HG02943 (cell line): Measurements from ENCODE around the gene RGS19.

Experiments
- ATAC-seq: cut with Tn5 transposase; IDR thresholded peaks from one replicate; pipeline ENCODE4 v1.9.1; 2021; ENCODE audit warnings: mild to moderate bottlenecking, low read depth, moderate library complexity; ENCODE audit not compliant: unreplicated experiment

The RGS19 gene

DNA sequence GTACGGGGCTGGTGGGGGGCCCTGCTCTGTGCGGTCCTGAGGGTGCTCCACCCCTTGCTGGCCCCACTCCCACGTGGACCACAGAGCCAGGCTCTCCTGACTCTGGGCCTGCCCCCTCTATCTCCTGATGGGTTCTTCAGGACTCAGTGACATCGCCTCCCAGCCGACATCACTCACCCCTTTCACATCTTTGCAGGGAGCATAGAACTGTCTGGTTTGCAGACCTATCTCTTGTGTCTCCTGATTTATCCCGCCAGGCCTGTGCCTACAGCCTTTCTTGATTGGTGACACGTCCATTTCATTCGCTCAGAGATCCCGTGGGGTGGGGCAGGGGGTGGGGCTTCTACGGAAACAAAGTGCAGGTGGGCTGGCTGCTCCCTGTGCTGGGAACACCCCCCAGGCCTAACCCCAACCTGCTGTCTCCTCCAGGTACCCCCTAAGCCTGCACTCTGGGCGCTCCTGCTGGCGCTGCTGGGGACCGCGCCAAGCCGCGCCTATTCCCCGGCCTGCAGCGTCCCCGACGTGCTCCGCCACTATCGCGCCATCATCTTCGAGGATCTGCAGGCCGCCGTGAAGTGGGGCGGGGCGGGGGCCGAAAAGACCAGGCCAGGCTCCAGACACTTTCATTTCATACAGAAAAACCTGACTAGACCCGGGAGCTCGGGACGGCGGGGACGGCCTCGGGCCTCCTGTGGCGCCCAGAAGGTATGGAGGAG, 41.7 kb downstream of the RGS19 start:
- ATAC-seq = no peak

DNA sequence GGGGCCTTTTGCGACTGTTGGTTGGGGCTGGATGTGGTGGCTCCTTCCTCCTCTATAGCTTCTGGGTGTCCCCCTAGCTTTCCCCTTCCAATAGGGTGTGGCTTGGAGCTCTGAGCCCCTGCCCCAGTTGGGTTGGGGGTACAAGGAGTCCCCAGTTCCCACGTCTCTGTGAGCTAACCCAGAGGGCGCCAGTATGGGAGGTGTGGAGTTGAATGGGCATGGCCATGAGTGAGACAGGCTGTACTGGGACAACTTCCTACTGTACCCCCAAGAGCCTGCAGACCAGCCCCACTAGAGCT, 42.2 kb downstream of the RGS19 start:
- no peak for ATAC-seq

DNA sequence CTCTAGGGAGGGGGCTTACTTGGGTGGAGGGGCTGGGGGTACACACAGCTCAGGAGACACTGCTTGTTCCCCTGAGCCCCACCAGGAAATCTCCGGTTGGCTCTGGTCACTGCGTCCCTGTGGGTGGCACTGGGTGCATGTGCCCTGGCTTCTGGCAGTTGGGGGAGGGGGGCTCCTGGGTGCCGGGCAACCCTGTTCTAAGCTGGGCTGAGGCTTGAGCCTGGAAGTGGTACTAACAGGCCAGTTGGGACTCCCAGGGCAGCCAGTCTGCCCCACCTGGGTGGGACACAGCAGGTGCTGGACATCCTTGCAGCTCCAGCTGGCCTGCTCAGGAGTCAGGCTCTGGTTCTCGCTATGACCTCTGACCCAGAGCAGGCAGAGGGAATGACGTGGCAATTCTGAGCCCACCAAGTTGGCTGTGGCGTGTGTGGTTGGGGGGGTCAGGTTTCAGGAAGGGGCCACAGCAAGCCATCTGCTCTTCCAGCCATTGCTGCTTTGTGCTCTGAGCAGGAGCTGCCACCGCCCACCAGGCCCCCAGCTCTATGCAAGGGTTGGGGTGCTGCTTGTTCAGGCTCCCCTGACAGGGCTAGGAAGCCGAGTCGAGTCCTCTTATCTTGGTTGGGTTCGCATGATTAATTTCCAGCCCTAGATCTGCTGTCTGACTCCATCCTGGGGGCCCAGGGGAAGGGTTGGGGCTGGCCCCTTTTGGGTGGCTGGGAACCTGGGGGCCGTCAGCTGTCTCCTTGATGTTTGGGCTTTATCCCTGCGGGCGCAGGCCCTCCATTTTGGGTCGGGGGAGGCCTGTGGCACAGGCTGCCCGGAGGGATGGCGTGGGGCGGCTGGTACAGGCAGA, 42.7 kb downstream of the RGS19 start:
- no peak for ATAC-seq

DNA sequence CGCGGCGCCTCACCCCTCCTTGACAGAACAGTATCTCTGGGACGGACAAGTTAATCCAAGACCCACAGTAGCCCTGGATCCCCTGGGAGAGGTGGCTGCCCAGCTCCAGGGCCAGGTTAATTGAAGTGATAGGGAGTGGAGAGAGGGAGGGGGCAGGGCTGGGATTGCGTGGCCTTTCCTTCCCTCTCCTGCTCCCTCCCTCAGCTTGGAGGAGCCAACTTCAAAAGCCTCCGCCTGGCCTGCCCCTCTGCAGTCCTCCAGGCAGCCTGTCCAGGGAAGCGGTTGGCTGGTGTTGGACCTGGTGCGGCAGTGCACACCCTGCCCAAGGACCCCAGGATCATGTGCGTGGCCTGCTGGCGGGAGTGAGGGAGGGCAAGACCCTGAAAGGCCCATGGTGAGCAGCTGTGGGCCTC, 43.4 kb downstream of the RGS19 start, which contains the start of gene C20orf204:
Gene C20orf204 (plus strand): TSS at position 250 of the 413 bp plus-strand sequence. CDS start 142 bp downstream, at position 392.
- no peak for ATAC-seq

DNA sequence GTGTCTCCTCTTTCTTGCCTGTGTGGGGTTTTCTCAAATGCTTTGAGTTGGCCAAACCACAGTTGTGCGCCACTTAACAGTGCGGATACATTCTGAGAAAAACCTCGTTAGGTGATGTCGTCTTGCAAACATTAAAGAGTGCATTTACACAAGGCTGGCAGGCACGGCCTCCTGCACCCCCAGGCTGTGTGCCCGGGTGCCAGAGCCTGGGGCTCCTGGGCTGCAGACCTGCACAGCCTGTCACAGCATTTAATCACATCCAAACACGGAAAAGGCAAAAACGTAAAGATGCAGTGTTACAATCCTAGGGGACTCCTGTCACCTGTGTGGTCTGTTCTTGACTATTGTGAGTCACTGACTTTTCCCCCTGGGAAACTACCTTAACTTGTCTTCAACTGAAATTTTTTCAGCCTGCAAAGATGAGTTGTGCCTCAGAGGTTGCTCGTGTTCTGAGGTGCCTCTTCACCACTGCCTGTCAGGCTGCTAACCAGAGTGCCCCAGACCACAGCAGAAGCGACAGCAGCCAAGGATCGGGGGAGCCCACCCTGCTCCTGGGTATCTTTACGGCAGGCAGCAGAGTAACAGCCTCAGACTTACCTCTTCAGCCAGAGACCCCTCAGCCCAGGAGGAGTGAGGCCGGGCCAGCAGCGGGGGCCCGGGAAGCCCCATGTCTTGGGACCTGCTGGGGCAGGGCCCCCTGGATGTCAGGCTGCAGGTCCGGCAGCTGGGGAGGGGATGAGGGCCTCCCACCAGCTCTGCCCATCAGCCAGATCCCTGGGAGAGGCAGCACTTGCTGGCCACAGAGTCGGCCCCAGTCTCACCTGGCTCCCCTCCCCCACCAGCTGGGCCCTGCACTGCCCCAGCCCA, 44.0 kb downstream of the RGS19 start:
- no peak for ATAC-seq

DNA sequence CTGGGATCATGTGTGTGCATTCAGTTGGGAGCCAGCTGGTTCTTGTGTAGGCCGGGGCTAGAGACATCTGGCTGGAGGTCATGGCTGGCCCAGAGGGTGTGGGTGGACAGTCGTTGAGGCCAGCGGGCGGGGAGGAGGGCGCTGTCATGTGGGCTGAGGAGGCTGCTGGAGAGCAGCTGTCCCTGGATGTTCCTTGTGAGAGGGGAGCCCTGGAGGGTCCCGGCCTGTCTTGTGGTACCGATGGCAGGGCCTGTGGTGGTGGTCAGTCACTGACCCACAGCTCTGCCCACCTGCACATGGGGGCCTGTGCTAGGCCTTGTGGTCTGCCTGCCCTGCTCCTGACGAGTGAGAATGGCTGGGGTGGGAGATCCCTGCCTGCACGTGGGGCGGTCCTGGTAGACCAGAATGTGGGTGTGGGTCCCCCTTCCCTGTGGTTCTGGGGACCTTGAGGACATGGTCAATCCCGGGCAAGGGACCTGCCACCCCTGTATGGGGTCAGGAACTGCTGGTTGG, 45.3 kb downstream of the RGS19 start:
- no peak for ATAC-seq

DNA sequence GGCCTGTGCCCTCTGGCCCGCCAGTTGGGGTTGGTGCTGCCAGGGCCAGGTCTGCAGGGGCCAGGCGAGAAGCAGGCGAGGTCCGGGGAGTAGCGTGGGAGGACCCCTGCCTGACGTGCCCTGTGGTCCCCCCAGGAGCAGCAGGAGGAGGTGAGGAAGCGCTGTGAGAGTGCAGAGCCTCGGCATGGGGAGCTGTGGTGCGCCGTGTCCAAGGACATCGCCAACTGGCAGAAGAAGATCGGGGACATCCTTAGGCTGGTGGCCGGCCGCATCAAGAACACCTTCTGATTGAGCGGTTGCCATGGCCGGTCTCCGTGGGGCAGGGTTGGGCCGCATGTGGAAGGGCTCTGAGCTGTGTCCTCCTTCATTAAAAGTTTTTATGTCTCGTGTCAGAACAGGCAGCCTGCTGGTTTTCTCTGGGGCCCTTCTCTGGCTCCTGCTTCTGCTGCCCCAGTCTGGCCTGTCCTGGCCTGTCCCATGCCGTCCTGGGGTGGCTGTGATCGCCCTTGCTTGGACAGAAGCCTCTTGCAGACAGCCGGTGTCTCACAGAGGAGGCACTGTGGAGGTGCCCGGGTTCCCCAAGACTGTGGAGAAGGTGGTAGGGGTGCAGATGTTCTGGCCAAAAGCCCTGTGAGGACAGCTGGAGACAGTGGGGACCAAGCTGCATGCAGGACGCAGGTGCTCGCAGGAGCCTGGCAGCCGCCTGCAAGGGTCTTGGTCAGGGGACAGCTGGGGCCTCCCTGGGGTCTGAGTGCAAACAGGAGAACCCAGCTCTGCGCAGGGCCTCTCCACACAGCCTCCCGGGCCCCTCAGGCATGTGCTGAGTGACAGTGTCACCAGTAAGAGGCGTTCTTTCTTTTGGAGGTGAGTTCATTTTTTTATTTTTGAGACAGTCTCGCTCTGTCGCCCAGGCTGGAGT, 46.4 kb downstream of the RGS19 start:
- ATAC-seq = no peak

DNA sequence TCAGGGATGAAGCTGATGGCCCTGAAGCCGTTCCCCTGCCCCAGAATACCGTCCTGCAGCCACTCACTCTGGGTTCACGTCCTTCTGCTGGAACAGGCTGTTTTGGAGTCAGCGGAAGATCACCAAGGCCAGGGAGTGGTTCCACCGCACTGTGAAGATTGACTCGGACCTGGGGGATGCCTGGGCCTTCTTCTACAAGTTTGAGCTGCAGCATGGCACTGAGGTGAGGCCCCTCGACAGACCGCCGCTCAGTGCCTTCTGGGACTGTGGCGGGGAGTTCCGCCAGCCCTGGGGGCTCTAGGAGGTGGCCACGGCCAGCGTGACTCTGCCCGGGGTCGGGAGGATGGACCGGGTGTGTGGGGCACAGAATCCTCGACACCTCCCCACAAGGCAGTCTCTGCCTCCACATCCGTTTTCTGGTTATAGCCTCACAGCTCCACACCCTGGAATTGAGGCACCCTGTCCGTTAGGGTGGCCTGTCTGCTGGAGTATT, 47.5 kb downstream of the RGS19 start:
- ATAC-seq = no peak

DNA sequence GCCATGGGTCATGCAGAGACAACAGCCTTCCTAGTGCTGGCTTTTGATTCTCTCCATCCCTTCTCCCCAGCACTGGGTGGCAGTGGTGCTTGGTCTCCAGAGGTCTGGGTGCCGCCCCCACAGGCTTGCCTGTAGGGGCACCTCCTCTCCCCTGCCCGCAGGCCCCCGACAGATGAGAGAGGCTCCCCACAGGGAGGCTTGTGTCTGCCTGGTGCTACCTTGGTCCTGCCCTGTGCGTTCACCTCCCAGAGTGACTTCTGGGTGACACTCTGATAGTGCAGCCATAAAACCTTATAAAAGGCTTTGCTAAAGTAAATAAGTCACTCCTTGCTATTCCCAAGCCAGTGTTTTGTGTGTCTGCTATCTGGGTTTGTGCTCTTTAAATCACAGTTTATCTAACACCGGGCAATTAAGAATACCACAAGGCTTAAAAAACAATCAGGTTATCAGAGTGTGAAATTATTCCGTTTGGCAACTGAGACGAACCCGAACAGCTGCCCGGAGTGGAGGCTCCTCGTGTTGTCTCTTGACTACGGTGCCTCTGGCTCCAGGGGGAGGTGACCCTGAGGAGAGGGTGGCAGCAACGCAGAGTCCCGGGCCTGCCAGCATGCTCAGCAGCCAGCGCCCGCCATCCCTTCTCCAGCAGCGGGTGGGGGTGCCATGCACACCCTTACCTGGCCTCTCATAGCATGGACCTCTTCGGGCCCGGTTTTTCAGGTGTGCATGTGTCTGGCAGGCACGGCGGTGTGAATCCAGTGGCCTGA, 48.8 kb downstream of the RGS19 start:
- no peak for ATAC-seq

DNA sequence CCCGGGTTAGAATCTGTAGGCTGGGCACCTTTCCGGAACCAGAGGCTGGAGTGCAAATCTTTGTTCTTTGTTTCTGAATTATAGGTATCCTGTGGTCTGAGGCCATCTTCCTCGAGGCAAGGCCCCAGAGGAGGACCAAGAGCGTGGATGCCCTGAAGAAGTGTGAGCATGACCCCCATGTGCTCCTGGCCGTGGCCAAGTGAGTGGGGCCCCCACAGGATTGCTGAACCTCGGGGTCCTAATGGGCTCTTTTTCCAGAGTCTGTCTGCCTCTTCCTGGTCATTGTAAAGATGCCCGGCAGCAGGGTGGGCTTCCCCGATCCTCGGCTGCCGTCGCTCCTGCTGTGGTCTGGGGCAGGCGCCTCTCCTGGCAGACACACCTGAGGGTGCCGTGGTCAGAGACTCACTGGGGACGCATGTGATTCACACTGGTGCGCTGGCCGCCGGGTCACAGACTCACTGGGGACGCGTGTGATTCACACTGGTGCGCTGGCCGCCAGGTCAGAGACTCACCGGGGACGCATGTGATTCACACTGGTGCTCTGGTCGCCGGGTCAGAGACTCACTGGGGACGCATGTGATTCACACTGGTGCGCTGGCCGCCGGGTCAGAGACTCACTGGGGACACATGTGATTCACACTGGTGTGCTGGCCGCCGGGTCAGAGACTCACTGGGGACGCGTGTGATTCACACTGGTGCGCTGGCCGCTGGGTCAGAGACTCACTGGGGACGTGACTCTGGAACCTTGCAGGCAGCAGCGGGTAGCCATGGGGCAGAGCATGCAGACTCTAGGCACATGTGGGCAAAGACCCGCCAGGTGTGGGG, 49.8 kb downstream of the RGS19 start:
- no peak for ATAC-seq

DNA sequence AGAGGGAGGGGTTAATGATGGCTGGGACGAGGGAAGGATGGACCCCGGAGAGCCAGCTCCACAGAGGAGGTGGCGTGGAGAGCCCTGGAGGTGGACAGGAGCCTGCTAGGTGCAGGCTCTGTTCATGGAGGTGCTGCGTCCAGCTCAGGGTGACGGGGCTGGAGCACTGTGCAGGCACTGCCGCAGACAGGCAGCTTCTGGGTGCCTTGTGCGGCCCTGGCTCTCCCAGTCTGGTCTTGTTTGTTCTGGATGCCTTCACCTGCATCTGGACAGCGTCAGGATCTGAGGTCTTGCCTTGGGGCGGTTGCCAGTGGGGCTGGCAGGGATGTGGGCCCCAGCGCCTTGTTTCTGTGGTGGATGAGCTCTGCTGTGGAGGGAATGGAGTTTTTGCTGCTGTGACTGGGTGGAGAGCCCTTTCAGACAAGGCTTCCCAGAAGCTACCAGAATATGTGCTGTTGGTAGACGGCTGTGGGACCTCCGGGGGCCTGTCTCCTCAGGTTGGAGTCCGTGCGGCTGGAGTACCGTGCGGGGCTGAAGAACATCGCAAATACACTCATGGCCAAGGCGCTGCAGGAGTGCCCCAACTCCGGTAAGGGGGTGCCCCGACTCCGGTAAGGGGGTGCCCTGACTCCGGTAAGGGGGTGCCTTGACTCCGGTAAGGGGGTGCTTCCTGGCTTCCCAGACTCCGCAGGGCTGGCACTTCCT, 51.2 kb downstream of the RGS19 start:
- ATAC-seq = no peak

DNA sequence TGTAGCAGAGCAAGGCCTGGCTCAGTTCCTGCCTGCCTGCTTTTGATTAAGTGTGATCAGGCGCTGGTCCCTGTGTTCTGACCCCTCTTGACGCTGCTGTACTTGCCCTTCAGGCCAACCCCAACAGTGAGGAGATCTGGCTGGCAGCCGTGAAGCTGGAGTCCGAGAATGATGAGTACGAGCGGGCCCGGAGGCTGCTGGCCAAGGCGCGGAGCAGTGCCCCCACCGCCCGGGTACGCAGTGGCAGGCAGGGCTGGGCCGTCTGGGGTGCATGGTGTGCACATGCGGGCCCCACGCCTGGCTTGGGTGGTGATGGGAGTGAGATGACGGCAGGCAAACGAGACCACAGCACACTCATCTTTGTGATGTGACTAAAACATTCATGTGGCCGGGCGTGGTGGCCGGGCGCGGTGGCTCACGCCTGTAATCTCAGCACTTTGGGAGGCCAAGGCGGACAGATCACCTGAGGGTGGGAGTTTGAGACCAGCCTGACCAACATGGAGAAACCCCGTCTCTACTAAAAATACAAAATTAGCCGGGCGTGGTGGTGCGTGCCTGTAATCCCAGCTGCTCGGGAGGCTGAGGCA, 53.4 kb downstream of the RGS19 start:
- no peak for ATAC-seq

DNA sequence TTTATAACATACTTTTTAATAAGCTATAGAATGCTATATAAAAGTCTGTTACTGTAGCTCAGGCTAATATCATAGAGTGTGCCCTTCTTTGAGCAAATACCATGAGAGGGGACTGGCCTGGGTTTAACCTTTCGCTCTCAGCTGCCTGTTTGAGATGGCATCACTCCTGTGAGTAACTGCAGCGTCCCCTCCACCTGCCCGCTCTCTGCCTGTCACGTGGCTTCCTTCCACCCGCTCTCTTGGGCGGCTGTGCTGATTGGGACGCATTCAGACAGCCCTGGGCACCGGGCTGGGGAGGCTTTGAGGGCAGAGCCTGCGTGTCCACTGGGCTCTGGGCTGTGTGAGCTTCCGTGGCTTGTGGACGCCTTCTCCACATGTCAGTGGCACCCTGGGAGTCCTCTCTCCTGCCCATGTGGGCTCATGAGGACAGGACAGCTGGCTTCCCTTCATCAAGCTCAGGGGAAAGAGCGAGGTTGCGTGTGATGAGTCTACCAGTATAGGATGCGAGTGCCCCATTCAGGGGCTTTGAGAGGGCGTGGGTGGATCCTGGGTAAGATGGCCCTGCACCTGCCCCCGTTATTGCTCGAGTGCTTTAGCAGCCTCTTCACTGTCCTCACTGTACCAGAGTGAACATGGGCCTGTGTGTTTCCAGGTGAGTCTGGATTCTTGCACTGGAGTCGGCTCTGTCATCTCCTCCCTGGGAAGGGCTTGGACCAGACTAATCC, 54.1 kb downstream of the RGS19 start:
- no peak for ATAC-seq

DNA sequence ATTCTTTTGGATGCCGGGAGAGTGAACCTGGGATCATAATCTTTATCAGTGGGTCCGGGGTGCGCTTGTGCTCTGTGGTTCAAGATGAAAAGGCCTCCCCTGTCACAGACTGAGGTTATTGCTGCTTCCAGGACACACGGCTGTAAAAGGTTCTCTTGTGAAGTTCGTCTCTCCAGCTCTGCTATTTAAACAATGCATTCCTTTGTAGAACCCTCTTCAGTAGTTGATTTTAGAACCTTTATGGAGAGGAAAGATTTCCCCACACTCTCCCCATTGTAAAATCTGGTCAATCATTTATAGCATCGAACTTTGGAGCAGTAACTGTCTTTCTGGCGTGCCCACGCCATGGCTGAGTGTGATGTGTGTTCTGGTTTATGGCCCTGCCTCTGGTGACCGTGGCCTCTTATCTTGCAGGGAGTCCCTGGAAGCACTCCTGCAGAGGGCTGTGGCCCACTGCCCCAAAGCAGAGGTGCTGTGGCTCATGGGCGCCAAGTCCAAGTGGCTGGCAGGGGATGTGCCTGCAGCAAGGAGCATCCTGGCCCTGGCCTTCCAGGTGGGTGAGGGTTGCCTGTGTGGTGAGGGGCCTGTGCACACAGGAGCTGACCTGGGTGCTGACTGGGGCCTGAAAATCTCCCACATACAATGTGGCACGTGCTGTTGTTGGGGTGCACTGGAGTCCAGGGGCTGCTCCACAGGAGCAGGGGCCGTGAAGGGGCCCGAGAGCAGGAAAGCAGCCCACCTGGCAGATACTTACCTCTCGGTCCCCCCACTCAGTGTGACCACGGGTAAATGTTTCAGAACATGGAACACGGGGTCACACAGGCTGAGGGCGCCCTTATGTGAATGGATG, 55.0 kb downstream of the RGS19 start:
- no peak for ATAC-seq

DNA sequence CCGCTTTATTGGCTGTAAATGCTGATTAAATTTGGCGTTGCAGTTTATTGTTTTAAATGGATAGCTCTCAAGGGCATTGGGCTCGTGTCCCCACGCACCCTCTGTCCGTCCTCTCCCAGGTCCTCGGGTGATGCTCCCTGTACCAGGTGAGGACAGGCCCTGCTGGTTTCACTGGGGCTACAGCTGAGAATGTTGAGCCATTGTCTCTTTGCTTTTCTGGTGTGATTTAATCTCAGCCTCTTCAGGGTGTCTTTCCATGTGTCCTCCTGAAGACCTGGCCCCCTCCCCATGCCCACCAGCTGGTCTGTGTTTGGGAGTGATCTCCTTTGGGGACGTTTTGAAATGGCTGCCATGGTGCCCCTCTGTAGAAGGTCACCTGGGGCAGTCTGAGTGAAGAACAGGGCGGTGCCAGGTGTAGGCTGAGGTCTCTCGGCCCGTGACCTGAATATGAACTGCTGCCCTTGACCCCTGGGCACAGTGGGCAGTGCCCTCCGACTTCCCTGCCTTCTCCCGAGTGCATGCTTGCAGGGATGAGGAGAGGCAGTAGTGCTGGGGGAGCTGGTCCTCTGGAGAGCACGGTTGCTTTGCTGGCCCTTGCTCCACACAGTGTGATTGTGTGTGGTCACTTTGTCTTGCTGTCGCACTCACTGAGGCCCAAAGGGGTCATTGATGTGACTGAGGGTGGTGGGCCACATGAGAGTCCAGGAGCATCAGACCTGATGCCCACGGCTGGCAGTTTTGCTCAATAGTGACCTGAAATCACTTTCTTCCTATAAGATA, 55.8 kb downstream of the RGS19 start:
- ATAC-seq = no peak
